DND-41 (cell line): ENCODE results near the gene SPRR3.

ENCODE experiments used
- ATAC-seq: fragments of 200-7000 bp; cut with Tn5 transposase; 3 replicates; pipeline ENCODE4 v1.9.1; 2021; ENCODE audit warnings: low read depth; ENCODE audit not compliant: insufficient read depth
- DNase-seq: peaks from one replicate; pipeline ENCODE4 v3.0.0-alpha.2; 2020
- H2AFZ ChIP-seq: 2 replicates; pipeline ENCODE4 v1.6.0; 2012; ENCODE audit warnings: low read depth, low read length
- H3K27ac ChIP-seq: 2 replicates; pipeline ENCODE4 v1.5.1; 2012; ENCODE audit warnings: low read length, inconsistent platforms
- H3K27me3 ChIP-seq: fragments of 200-600 bp; sonication (generic); 2 replicates; pipeline ENCODE4 v1.6.0; 2012; ENCODE audit warnings: low read length, mild to moderate bottlenecking, inconsistent platforms; ENCODE audit not compliant: insufficient read depth, poor library complexity
- H3K36me3 ChIP-seq: 2 replicates; pipeline ENCODE4 v1.5.1; 2012; ENCODE audit warnings: low read length, inconsistent platforms; ENCODE audit not compliant: insufficient read depth
- H3K4me1 ChIP-seq: 2 replicates; pipeline ENCODE4 v1.5.1; 2012; ENCODE audit warnings: mild to moderate bottlenecking, low read length; ENCODE audit not compliant: insufficient read depth
- H3K4me2 ChIP-seq: 2 replicates; pipeline ENCODE4 v1.6.0; 2012; ENCODE audit warnings: mild to moderate bottlenecking, moderate library complexity, low read length, inconsistent platforms; ENCODE audit not compliant: insufficient read depth
- H3K4me3 ChIP-seq, 2 experiments: fragments of 200-600 bp in 1 of 2; shearing (Covaris generic) in 1 of 2; 2 replicates each; pipeline ENCODE4 v1.5.1; 2012 to 2016; ENCODE audit warnings: inconsistent platforms in 2 of 2, low read length in 2 of 2, mild to moderate bottlenecking in 2 of 2, low read depth in 1 of 2, moderate library complexity in 1 of 2
- H3K79me2 ChIP-seq: 2 replicates; pipeline ENCODE4 v1.6.0; 2012; ENCODE audit warnings: low read length, inconsistent platforms; ENCODE audit not compliant: insufficient read depth
- H3K9ac ChIP-seq: 2 replicates; pipeline ENCODE4 v1.6.0; 2012; ENCODE audit warnings: low read depth, mild to moderate bottlenecking, inconsistent platforms, low read length, moderate library complexity
- H3K9me3 ChIP-seq: 2 replicates; pipeline ENCODE4 v1.5.1; 2012; ENCODE audit warnings: low read length, moderate library complexity, mild to moderate bottlenecking, inconsistent platforms; ENCODE audit not compliant: insufficient read depth, severe bottlenecking
- H4K20me1 ChIP-seq: 2 replicates; pipeline ENCODE4 v1.6.0; 2012; ENCODE audit warnings: low read length; ENCODE audit not compliant: insufficient read depth
- CTCF ChIP-seq: IDR thresholded peaks from 2 replicates; pipeline ENCODE4 v1.5.1; 2012; ENCODE audit warnings: borderline replicate concordance, low read length, moderate library complexity, mild to moderate bottlenecking; ENCODE audit not compliant: poor library complexity, severe bottlenecking; ENCODE audit errors: extremely low read depth
- EZH2 ChIP-seq: IDR thresholded peaks from 3 replicates; pipeline ENCODE4 v1.6.1; 2012; ENCODE audit warnings: borderline replicate concordance, low read depth, mild to moderate bottlenecking, moderate library complexity, low read length, inconsistent platforms; ENCODE audit not compliant: severe bottlenecking

The SPRR3 gene

GRCh38 chr1:152982076-152982475, 19.5 kb upstream of the SPRR3 start:
- Histone ChIP-seq H3K36me3 (no peaks in the 10 kb centered on the region), H3K9ac (no peak overlapping the region), H2AFZ (no peak overlapping the region), H3K4me2 (no peak overlapping the region), H3K4me1 (no peaks in the 10 kb centered on the region), H3K79me2 (no peaks in the 10 kb centered on the region), H3K27me3 (peaks cover 8% of the 10 kb centered on the region), H4K20me1 (no peaks in the 10 kb centered on the region), H3K4me3 (no peak overlapping the region), H3K9me3 (no peaks in the 10 kb centered on the region), H3K27ac (no peak overlapping the region)
- ATAC-seq (no peak), DNase-seq (no peak)
- TF ChIP-seq EZH2: no peak
- no peak for TF ChIP-seq CTCF

GRCh38 chr1:152983234-152983633, 18.3 kb upstream of the SPRR3 start:
- Histone ChIP-seq H4K20me1 (no peaks in the 10 kb centered on the region), H3K27ac (no peak overlapping the region), H2AFZ (no peak overlapping the region), H3K4me1 (no peaks in the 10 kb centered on the region), H3K36me3 (no peaks in the 10 kb centered on the region), H3K9ac (no peak overlapping the region), H3K9me3 (no peaks in the 10 kb centered on the region), H3K4me3 (no peak overlapping the region), H3K4me2 (no peak overlapping the region), H3K79me2 (no peaks in the 10 kb centered on the region), H3K27me3 (peaks cover 6% of the 10 kb centered on the region)
- no peak for ATAC-seq
- TF ChIP-seq EZH2: no peak
- TF ChIP-seq CTCF: no peak
- no peak for DNase-seq

- DNase-seq: no peak
- Histone ChIP-seq H3K4me3 (no peak within 1 kb of the TSS), H3K36me3 (no peaks in the 10 kb centered on the region), H3K9ac (no peak within 1 kb of the TSS), H3K4me2 (no peak within 1 kb of the TSS), H3K27ac (no peak within 1 kb of the TSS), H3K79me2 (no peaks in the 10 kb centered on the region), H3K9me3 (no peaks in the 10 kb centered on the region), H3K4me1 (no peaks in the 10 kb centered on the region), H2AFZ (no peak within 1 kb of the TSS), H3K27me3 (peaks cover 6% of the 10 kb centered on the region), H4K20me1 (no peaks in the 10 kb centered on the region)
- TF ChIP-seq CTCF (no peak), EZH2 (no peak)
- no peak for ATAC-seq
These were observed 17.8 kb upstream of the SPRR3 start, which contains the start of gene SPRR1A for GRCh38 chr1:152983743-152984142. Gene SPRR1A, plus strand, starts transcription at chr1:152984081. Its CDS starts 1,150 bp downstream, at chr1:152985231.

- Histone ChIP-seq H3K79me2 (no peaks in the 10 kb centered on the region), H3K27ac (no peak overlapping the region), H3K4me2 (no peak overlapping the region), H3K27me3 (peaks cover 6% of the 10 kb centered on the region), H3K4me3 (no peak overlapping the region), H3K9ac (no peak overlapping the region), H3K9me3 (no peaks in the 10 kb centered on the region), H2AFZ (no peak overlapping the region), H4K20me1 (no peaks in the 10 kb centered on the region), H3K4me1 (no peaks in the 10 kb centered on the region), H3K36me3 (no peaks in the 10 kb centered on the region)
- TF ChIP-seq CTCF (no peak), EZH2 (no peak)
- DNase-seq (no peak), ATAC-seq (no peak)
These were observed 15.0 kb upstream of the SPRR3 start for GRCh38 chr1:152986578-152986977.
